IPS DF 4.7 (cell line): ENCODE results near the gene DHX35.
"Not testable (repeated sequence)": the region's sequence is repeated elsewhere in the genome, so short reads cannot be mapped to it uniquely, and the experiment has no call there.

Experiments
- DNase-seq: peaks from one replicate; pipeline ENCODE4 v3.0.0-alpha.2; 2013; ENCODE audit warnings: low spot score; ENCODE audit errors: extremely low read depth

DHX35 gene

GRCh38 chr20:38939686-38940085 is 22.5 kb upstream of the DHX35 start:
- DNase-seq, result no peak

DNA sequence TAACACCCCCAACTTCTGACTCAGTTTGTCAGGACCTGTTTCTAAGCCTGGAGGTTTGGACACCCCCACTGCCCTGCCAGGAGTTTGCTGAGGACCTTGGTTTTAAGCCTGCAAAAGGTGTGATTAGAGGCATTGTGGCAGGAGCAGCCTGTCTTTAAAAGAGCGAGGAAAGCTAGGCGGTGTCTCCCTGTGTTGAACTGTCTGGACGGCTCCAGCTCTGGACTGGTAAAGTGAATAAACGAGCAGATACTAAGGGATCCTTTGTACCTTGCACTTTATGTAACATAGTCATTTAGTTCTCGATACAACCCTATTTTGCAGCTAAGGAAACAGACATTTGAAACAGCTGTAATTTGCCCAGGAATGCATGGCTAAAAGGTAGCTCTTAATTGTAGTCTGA is 21.5 kb upstream of the DHX35 start:
- DNase-seq, result no peak

DNA sequence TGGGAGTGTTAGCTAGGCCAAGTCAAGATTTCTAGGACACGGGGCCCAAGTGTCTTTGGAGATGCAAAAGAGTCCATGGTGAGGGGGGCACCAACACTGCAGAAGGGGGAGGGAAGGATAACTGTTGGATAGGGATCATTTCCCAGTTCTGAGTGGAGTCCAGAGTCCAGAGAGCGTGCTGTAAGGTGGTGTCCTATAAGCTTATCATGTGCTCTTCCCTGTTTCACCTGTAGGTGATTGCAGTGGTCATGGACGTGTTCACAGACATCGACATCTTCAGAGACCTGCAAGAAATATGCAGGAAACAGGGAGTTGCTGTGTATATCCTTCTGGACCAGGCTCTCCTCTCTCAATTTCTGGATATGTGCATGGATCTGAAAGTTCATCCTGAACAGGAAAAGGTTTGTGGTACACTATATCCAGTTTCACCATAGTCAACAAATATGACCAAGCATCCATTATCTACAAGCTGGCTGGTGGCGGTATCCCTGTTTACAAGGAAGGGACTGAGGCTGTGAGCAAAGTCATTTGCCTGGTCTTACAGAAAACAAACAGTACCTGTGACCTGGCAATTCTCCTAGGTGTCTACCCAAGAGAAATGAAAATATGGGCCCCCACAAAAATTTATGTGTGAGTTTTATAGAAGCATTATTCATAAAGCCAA is 20.3 kb upstream of the DHX35 start:
- DNase-seq, result no peak

DNA sequence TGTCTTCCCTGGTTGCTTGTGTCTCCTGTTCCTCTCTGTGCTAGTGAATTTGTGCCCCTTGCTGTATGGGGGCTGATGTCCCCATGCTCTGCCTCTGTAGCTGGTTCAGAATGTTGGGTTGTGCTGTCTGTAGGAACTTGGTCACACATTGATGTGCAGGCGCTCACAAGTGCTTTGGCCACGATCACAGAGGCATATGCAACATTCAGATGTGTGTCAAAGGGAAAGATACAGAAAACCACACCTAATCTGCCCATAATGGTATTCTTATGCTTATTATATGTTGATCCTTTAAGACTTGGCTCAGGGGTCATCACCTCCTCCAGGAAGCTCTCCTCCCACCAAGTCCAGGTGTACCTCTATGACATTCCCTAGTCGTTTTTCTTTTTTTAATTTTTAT is 17.1 kb upstream of the DHX35 start:
- DNase-seq, result no peak

DNA sequence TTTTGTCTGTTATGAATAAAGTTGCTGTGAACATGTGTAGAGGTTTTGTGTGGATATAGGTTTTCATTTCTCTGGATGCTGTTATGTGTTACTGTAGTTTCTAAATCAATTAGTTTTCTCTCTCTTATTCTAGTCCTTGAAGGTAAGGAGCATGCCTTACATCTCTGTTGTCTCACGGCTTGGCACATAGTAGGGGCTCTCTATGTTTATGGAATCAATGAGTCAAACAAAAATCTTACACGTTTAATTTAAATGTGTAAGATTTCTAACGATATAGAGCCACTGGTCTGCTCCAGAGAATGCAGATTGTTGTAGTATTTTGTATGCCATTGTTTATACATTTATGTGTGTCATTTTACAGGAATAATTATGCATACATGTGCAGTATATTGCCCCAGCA is 15.3 kb upstream of the DHX35 start:
- DNase-seq, result no peak

DNA sequence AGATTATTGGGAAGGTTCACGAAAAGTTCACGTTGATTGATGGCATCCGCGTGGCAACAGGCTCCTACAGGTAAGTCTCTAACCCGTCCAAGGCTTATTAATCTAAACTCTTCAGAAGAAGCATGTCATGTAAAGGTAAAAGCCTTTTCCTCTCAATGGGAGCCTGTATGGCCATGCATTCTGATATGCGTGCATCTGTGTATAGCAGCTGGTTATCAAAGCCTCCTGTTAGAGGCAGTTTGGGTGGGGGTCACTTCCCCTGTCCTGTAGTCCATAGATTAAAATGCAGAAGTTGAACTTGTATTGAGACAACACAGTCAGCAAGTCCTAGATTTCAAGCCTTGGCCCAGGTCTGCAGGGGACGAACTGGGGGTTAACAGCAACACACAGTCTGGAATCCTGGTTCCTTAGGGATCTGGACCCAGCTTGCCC is 14.2 kb upstream of the DHX35 start:
- no peak for DNase-seq

- no peak for DNase-seq
These were observed 11.9 kb upstream of the DHX35 start for GRCh38 chr20:38950254-38950653.

DNA sequence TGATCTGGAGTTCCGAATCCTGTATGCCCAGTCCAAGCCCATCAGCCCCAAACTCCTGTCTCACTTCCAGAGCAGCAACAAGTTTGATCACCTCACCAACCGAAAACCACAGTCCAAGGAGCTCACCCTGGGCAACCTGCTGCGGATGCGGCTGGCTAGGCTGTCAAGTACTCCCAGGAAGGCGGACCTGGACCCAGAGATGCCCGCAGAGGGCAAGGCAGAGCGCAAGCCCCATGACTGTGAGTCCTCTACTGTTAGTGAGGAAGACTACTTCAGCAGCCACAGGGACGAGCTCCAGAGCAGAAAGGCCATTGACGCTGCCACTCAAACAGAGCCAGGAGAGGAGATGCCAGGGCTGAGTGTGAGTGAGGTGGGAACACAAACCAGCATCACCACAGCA is 10.5 kb upstream of the DHX35 start:
- DNase-seq, result no peak

DNA sequence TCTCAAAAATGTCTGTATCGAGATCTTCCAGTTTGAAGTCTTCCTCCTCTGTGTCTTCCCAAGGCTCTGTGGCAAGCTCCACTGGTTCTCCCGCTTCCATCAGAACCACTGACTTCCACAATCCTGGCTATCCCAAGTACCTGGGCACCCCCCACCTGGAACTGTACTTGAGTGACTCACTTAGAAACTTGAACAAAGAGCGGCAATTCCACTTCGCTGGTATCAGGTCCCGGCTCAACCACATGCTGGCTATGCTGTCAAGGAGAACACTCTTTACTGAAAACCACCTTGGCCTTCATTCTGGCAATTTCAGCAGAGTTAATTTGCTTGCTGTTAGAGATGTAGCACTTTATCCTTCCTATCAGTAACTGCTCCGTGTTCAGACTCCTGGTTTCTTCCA is 10.0 kb upstream of the DHX35 start:
- no peak for DNase-seq

DNA sequence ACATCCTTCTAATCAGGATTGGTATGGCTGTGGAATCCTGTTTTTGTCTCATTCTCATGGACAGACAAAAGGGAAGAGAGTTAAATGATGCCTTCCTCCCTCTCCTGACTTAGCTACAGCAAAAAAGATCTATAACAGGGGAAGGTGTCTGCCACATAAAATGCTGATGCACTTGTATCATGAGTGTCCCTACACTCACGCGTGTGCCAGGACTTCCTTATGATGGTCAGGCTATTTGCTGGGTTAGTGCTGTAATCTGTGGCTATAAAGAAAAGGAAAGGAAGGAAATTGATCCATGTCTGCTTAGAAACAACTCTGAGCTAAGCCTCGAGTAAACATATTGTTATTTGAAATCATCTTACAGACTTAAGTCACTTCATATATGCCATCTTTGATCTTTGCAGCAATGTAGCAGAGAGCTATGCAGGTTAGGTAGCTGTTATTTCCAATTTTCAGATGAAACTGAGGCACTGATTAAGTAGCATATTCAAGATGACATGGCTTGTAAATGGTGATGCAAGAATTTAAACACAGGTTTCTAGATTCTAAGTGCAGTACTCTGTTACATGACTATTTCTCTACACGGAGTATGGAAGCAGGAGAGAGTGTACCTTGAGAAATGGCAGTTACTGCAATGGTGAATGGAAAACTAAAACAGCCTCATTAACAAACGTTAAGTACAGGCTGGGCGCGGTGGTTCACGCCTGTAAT is 8.4 kb upstream of the DHX35 start:
- no peak for DNase-seq

GRCh38 chr20:38957235-38957876 is 4.8 kb upstream of the DHX35 start:
- no peak for DNase-seq

GRCh38 chr20:38957915-38958485 is 4.1 kb upstream of the DHX35 start:
- DNase-seq, result no peak

GRCh38 chr20:38960187-38960687 is 1.9 kb upstream of the DHX35 start:
- DNase-seq, result not testable (repeated sequence)

DNA sequence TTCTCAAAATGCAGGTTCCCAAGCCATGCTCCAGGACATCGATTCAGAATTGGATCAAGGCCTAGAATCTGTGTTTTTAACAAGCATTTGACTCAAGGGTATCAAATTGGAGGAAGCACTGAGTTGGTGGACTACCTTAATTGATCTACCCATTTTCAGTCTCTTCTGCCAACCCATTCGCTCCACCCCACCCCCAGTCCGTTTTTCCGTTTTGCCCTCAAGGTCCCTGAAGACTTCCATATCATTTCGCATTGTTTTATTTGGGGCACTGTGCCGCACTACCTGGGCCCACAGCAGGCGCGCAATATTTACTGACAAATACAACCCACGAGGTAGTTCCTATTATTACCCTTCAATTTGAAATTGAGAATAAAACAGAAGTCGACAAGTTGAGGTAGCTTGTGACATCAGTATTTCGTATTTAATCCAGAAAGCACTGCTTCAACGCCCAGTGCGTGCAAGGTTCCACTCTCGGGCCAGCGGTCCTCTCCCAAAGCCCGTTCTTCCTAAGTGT is 557 bp upstream of the DHX35 start:
- no peak for DNase-seq

GRCh38 chr20:38962928-38963401 is 821 bp downstream of the DHX35 start:
- DNase-seq, result no peak

- no peak for DNase-seq
These were observed 1.6 kb downstream of the DHX35 start for GRCh38 chr20:38963745-38964144.

DNA sequence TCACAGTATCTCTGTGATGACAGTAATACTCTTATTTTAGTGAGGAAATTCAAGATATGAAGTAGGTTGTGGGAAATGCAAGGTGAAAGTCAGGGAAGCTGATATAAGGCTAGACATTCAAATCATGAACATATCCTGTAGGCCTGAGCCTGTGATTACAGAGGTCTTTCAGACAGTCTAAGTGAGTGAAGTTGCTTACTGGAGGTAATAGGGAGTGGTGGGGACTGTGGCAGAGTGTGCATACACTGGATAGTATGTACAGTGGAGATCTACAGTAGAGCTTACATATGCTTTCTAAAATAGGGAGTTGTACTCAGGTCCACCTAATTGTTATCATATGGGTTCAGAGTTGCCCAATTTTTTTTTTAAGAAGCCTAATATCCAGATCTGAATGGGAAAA is 3.1 kb downstream of the DHX35 start:
- DNase-seq, result no peak

DNA sequence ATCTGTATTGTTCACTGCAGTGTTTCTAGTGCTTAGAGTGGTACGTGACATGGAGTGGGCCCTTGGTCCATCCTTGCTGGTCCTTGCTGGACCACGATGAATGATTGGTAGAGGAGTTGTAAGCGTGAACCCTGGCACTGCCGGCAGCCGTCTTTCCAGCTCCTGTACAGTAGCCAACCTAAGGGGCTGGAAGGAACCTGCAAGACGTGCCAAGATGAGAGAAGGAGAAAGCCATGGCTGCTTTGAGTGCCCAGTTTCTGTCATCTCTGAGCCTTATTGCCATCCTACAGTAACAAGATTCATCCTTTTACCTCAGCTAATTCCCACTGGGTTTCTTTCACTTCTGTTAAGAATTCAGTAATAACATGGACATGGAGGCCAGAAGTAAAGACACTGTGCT is 5.9 kb downstream of the DHX35 start:
- DNase-seq, result no peak

DNA sequence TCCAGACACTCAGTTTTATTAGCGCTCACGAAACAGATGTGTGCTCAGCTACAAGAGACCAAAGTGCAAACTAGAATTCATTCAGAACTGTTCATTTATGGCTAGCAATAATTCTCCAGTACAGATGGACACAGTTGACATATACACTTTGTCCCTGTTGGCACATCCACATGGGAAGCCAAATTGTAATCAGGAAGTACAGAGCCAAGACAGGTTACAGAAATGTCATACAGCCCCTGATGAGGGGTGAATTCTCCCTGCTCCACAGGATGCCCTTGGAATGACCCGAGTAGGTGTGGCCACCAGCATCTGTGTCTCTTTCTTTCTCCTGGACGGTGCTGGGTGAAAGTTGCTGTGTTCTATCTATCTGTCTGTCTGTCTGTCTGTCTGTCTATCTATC is 7.6 kb downstream of the DHX35 start:
- no peak for DNase-seq

DNA sequence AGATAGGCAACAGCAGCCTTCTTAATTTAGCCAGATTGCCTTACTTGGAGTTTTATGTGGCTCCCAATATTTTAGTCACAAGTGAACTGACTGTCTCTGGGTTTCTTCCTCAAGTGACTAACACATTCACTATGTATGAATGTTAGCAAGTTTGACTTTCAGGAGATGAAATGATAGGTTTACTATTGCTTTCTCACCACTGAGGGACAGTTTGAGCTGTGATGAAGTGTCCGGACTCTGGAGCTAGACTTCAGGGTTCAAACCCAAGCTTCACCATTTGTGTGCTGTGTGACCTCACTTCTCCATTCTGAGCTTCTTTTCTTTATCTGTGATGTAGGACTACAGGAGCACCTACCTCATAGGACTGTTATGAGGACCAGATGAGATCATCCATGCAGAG is 8.2 kb downstream of the DHX35 start:
- no peak for DNase-seq

DNA sequence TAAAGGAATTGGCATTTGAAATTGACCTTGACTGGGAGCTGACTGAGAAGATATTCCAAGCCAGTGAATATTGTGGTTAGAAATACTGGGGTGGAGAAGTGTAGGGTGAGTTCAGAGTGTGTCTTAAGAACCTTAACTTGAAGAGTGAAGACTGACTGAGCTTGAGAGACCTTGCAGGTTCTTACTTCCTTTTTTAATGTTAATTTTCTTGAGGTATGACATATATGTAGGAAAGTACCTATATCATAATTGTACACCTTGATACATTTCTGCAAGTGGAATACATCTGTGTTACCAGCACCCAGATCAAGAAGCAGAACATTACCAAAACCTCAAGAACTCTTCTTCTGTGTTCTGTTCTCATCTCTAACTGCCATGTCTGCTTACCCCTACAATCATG is 11.0 kb downstream of the DHX35 start:
- no peak for DNase-seq

- DNase-seq, result no peak
These were observed 11.5 kb downstream of the DHX35 start for GRCh38 chr20:38973645-38974044.
